Subcutaneous adipose tissue (tissue), 4 donors: ENCODE data around the gene LAMB4. TPM values are rescaled to one million over a fixed set of nuclear protein-coding genes. Genes with fewer than 3 reads are reported as not detected.

Source experiments
- CTCF ChIP-seq: fragments of 450-650 bp; IDR thresholded peaks from one replicate; pipeline ENCODE4 v1.5.1; 2016; ENCODE audit warnings: low read depth, mild to moderate bottlenecking, control low read depth, antibody characterized with exemption, moderate library complexity
- total RNA-seq, 4 donors: library from RNA; depleted of rRNA; stranded (reverse); fragments of >200 nt; gene quantifications; one replicate each; pipeline ENCODE4 v1.1.0, GENCODE V29; 2016

LAMB4 gene
- total RNA-seq, 4 donors from 2014 or later = not detected

DNA sequence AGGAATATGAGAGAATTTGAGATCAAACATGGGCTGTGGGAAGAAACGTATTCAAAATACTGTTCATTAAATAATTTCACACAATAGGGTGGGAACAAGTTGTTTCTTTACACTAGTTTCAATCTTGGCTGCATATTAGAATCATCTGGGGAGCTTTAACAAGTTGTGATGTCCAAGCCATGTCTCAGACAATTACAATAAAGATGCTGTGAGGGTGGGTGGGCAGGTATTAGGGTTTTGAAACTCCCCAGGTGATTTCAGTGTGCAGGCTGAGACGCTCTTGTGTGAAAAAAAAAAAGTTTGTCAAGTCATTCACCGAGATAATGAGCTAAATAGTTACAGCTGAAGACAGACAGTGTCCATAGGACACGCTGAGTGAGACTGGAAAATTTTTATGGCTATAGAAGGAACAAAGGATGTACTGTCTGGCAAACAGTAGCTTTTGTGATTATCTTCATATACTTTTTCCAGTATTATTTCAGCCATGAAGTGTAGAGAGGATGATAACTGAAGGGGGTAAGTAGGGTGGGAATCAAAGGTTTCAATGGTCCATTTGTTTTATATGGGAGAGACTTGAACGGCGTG is 12.6 kb upstream of the LAMB4 start:
- TF ChIP-seq CTCF = no peak

GRCh38 chr7:108142180-108142579 is 12.0 kb upstream of the LAMB4 start:
- TF ChIP-seq CTCF = no peak

GRCh38 chr7:108140671-108141070 is 10.5 kb upstream of the LAMB4 start:
- no peak for TF ChIP-seq CTCF

DNA sequence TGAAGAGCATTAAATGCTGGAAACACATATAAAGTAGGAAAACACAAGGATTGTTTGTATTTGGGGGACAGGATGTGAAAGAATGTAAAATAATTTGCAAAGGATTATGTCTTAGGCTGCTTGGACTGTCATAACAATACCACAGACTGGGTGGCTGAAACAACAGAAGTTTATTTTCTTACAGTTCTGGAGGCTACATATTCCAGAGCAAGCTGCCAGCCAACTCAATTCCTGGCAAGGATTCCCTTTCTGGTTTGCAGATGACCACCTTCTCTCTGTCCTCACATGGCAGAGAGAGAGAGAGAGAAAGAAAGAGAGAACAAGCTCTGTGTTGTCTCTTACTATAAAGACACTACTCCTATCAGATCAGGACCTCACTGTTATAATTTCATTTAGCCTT is 8.8 kb upstream of the LAMB4 start:
- no peak for TF ChIP-seq CTCF

DNA sequence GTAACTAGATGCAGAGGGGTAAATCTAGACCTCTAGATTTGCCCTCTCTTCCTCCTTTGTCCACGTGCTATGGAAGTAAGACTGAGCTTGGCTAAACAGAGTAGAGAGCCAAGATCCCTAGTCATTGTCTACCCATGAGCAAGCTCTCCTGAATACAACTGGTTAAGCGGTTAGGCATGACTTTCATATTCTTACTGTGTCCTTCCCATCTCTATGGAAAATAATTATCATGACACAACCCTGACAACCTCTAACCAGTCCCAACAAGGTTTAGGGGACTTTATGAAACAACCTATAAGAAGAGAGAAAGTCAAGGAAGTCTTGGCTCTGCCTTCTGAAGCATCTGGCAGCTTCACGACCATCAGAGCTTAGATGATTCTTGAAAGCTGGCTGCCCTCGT is 7.8 kb upstream of the LAMB4 start:
- no peak for TF ChIP-seq CTCF

- TF ChIP-seq CTCF = no peak
Observed at GRCh38 chr7:108137040-108137439, 6.9 kb upstream of the LAMB4 start.

DNA sequence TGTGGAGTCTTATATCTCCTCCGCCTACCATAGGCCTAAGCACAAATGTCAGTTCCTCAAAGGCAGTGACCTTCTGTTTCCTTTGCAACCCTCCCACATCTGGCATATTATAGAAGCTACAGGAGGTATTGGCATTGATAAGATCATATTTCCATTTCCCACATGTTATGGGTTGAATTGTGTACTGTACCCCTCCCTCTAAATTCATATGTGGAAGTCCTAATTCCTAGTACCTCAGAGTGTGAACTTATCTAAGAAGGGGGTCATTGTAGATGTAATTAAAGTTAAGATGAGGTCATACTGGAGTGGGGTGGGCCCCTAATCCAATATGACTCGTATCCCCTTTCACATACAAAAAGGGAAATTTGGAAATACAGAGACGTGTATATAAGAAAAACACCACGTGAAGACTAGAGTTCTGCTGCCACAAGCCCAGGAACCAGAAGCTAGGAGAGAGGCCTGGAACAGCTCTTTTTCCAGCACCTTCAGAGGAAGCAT is 6.1 kb upstream of the LAMB4 start:
- no peak for TF ChIP-seq CTCF
